GM13976 (cell line): ENCODE results near the gene HTR2B.

ENCODE experiments used
- DNase-seq: peaks from one replicate; pipeline ENCODE4 v3.0.0; 2012; ENCODE audit warnings: low spot score
- in situ Hi-C: fragments of 300-500 bp; cut with MboI; formaldehyde crosslinking; loops from one replicate; pipeline ENCODE4 v1.12.0; 2022; ENCODE audit warnings: low sequenced_read_pairs, mixed read lengths, inconsistent platforms; ENCODE audit not compliant: unreplicated experiment
- TF ChIP-seq, protein P1 (sequence below): IDR thresholded peaks from 2 replicates; pipeline ENCODE4 v1.5.1; 2012; ENCODE audit warnings: borderline replicate concordance, mild to moderate bottlenecking; ENCODE audit not compliant: insufficient read depth; ENCODE audit errors: extremely low read depth, missing control alignments, control extremely low read depth

Gene HTR2B

DNA sequence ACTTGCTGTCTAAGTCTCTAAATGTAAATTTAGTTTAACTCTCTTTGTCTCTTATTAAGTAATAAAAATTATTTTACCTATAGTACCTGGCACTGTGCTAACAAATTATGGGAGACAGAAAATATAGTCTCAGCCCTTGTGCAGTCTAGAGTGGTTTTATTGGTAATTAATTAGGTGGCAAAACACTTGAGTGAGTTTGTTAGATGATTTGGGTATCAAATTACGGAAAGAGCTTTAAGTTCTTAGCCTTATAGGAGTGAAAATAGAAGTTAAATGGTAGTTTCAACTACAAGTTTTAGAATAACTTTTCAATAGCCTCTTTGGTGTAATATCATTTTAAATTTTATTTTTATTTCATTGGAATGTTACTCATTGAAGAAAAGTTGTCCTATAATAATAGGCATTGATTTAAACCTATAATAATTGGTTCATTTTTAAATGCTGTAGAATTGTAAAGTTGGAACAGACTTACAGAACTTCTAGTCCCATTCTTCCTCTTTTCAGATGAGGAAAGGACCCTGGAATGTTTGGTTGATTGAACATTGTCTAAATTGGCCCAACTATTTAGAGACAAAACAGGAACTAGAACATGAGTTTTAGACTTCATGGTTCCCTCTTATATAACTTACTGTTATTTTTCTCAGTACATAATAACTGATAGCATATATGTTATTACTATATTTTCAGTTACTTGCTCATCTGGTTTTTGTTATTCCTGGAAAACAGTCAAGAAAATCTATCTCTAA is 10.2 kb upstream of the HTR2B start:
- in situ Hi-C loops = no loop called here
- DNase-seq = no peak
- TF ChIP-seq, protein P1, sequence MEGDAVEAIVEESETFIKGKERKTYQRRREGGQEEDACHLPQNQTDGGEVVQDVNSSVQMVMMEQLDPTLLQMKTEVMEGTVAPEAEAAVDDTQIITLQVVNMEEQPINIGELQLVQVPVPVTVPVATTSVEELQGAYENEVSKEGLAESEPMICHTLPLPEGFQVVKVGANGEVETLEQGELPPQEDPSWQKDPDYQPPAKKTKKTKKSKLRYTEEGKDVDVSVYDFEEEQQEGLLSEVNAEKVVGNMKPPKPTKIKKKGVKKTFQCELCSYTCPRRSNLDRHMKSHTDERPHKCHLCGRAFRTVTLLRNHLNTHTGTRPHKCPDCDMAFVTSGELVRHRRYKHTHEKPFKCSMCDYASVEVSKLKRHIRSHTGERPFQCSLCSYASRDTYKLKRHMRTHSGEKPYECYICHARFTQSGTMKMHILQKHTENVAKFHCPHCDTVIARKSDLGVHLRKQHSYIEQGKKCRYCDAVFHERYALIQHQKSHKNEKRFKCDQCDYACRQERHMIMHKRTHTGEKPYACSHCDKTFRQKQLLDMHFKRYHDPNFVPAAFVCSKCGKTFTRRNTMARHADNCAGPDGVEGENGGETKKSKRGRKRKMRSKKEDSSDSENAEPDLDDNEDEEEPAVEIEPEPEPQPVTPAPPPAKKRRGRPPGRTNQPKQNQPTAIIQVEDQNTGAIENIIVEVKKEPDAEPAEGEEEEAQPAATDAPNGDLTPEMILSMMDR = no peak

DNA sequence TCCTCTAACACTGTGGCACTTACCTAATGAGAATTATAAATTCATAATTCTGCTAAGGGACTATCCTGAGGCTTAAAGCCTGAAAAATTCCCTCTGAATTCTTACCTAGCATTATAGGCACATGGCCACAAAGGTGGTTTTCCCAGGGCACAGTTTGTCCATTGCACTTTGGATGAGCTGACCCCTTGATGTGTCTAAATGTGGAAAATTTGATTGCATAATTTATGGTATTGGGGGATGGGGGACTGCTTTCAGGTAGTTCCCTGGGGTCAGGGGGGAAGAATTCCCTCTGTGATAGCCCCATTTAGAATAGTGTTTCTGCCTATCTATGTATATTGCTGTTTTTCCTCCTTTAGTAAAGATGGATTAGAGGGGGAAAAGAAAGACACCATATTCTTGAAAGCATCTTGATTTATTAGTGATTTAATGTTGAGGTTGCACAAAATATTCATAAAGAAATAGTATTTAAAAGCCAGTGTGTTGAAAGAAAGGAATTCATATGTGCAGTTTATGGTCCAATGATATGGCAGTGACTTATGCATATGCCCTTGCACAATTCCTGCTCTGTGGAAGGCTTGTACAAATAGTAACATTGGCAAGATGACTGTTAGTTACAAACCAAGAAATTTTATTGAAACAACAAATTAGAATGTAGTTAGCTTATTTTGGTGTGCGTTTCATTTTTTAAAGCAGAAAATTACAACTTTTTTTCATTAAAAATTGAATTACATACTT is 8.7 kb upstream of the HTR2B start:
- in situ Hi-C loops = no loop called here
- TF ChIP-seq, protein P1 = no peak
- no peak for DNase-seq

DNA sequence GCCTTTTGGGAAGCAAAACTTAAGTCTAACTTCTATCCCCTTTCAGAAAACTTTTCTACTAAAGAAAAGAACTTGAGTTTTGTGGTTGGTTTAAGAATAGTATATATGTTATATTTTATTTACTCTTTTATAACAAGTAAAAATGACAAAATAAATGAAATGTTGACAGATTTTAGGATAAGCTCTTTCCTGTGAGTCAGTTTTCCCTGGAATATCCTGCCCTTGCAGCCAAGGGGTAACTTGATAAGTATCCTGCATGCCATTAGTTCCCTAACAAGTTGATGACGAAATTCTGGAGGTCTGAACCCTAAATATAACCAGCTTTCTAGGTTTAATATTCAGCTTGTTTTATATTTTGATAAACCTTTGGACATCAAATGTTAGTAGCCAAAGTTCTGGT is 7.3 kb upstream of the HTR2B start:
- in situ Hi-C loops = no loop called here
- DNase-seq = no peak
- TF ChIP-seq, protein P1 = no peak

DNA sequence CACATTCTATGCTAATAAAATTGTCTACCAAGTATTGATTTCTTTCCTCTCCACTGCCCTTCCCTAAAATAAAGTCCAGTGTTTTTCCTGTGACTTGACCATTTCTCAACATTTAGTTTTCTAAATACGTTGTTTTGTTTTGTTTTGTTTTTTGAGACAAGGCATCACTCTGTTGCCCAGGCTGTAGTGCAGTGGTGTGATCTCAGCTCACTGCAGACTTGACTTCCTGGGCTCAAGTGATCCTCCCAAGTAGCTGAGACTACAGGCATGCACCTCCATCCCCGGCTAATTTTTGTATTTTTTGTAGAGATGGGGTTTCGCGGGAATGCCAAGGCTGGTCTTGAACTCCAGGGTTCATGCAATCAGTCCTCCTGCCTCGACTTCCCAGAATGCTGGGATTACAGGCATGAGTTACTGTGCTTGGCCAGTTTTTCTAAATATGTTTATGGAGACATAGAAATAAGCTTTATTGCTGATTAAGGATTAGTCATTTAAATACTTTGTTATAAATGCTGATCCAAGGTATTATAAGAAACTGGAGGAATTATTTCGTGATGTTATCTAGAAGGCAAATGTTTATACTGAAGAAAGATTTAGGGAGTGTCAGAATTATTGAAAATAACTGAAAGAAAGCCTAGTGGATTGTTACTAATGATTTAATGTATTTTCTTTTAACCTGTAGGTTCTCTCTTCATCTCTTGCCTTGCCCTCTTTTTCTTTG is 5.7 kb upstream of the HTR2B start:
- TF ChIP-seq, protein P1 = no peak
- in situ Hi-C loops = no loop called here

DNA sequence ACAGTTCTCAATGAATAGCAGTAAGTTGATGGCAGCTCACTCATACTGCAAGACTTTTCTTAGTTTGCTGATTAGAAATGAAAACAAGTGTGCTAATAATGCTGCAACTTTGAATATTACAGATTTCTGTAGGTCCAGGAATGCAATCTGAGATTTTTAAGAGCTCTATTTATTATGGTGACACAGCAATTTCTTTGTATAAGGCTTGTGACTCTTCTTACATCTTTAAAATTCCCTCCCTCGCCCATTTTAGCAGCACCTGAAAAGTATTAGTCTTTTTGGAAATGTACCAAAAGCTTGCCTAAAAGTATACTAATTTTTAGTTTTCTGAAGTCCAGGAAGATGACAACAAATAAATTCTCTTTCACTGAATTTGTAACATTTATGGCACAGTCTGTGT is 4.4 kb upstream of the HTR2B start:
- no peak for DNase-seq
- TF ChIP-seq, protein P1 = no peak
- in situ Hi-C loops = no loop called here

More for the DNA sequence above, 5.7 kb upstream of the HTR2B start:
- DNase-seq = no peak

DNA sequence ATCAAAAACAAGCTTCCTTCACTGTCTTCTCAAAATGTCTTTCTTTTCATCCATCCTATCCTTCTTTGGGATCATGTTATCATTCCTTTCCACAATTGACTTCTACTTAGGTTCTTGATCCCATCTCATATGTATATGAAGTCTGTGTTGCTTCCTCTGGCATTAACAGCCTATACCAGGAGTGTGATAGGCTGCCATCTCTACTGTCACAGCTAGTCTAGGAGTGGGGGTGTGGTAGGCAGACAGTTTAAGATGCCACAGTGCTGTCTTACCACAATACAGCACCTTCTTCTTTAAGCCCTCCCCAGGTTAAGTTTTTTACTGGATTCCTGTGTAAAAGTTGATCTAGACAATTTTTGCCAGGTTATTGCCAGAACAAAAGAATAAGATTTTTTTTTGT is 3.7 kb upstream of the HTR2B start:
- TF ChIP-seq, protein P1 = no peak
- in situ Hi-C loops = no loop called here
- DNase-seq = no peak
